Activated CD4-positive, alpha-beta memory T cell treated with anti-CD3 and anti-CD28 coated beads for 36 hours (primary cell): ENCODE measurements around the gene CDKL4. TPM values are rescaled to one million over a fixed set of nuclear protein-coding genes. Genes with fewer than 3 reads are reported as not detected.
"Not testable (repeated sequence)": the region's sequence is repeated elsewhere in the genome, so short reads cannot be mapped to it uniquely, and the experiment has no call there.

Experiments
- CTCF ChIA-PET: fragments of 350-600 bp; sonication (Branson Sonifier 250); formaldehyde crosslinking; loops from one replicate; lab custom pipeline; 2021; ENCODE audit warnings: antibody characterized with exemption, inconsistent platforms; lab: Charles Lee
- POLR2A ChIA-PET: fragments of 350-600 bp; sonication (Branson Sonifier 250); formaldehyde crosslinking; loops from one replicate; lab custom pipeline; 2021; ENCODE audit warnings: antibody characterized with exemption; lab: Charles Lee
- DNase-seq: peaks from one replicate; pipeline ENCODE4 v3.0.0-alpha.2; 2020
- H3K27ac Mint-ChIP-seq: one replicate; pipeline ENCODE4 v1.8.0; 2021; ENCODE audit warnings: mixed read lengths
- H3K27me3 Mint-ChIP-seq: one replicate; pipeline ENCODE4 v1.8.0; 2021; ENCODE audit warnings: mixed read lengths
- H3K36me3 Mint-ChIP-seq: one replicate; pipeline ENCODE4 v1.8.0; 2021; ENCODE audit warnings: mixed read lengths
- H3K4me1 Mint-ChIP-seq: one replicate; pipeline ENCODE4 v1.8.0; 2021; ENCODE audit warnings: low read depth, mixed read lengths
- H3K4me3 Mint-ChIP-seq: one replicate; pipeline ENCODE4 v1.8.0; 2021; ENCODE audit warnings: mild to moderate bottlenecking, mixed read lengths
- H3K9me3 Mint-ChIP-seq: one replicate; pipeline ENCODE4 v1.8.0; 2021; ENCODE audit warnings: mixed read lengths
- intact Hi-C: fragments of 100-400 bp; cut with micrococcal nuclease; formaldehyde crosslinking; loops from one replicate; pipeline ENCODE4 v1.15.1; 2023
- total RNA-seq, 2 experiments: library from RNA; stranded (reverse); gene quantifications; one replicate each; pipeline ENCODE4 v1.2.3, GENCODE V29; 2021

CDKL4 gene
- total RNA-seq, 2 experiments from 2014 or later = 0.14 to 0.22 TPM

DNA sequence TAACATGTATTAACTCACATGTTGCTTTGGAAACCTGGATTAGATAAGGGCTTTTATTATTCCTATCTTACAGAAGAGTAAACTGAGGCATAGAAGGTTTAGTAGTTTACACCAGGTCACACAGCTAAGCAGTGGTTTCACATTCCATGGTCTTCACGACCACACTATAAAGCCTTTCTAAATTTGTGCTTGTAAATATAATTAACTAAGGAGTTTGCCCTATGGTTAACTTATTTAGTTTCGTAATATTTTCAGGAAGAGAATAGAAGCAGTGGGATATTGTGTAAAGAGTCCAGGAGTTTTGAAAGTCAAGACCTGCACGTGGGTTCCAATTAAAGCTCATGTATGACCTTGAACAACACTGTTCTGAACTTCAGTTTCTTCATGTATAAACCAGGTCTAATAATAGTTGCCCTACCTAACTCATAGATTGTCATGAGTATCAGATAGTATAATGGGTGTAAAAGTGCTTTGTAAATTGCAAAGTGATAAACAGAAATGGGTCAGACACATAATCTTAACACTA lies 103.4 kb downstream of the CDKL4 start:
- Mint-ChIP-seq H3K27ac (peak overlapping the region; percentile 25), H3K4me1 (peaks cover 60% of the 10 kb centered on the region), H3K36me3 (no peaks in the 10 kb centered on the region), H3K27me3 (no peaks in the 10 kb centered on the region), H3K4me3 (no peak overlapping the region), H3K9me3 (no peaks in the 10 kb centered on the region)
- intact Hi-C loops = no loop called here
- no peak for DNase-seq
- POLR2A ChIA-PET = no interaction called here
- CTCF ChIA-PET = no interaction called here

DNA sequence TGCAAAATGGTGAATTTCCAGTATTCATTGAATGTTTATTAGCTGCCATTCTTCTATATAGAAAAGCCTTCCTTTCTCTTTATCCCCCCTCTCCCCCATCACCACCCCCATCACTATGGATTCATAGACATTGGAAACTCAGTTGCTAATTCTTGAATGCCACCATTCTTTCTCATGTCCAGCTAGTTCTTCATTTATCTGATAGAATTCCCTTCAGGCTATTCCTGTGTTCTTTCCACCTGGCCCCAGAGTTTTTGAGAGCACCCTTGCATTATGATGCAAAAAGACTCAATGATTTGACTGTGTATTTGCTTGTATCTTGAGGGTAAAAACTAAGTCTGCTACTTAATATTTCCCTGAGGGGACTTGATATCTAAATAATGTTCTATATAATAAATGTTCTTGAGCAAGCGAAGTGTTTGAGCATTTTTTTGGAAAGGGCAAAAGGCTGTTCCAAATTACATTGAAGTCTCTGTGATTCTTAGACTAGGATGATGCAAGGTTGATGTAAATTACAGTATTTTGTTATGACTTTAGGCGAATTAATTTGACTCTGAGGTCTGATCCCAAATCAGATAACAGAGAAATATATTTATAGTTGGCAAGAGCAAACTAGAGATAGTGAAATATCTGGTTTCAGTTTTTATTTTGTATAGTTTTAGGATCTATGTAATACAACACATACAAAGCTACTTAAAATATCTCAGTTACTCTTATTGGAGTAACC lies 104.1 kb downstream of the CDKL4 start:
- Mint-ChIP-seq H3K4me1 (peaks cover 61% of the 10 kb centered on the region), H3K27me3 (no peaks in the 10 kb centered on the region), H3K9me3 (no peaks in the 10 kb centered on the region), H3K4me3 (no peak overlapping the region), H3K36me3 (no peaks in the 10 kb centered on the region), H3K27ac (peak overlapping the region; percentile 53)
- intact Hi-C loops = no loop called here
- POLR2A ChIA-PET = no interaction called here
- no peak for DNase-seq
- CTCF ChIA-PET = no interaction called here

DNA sequence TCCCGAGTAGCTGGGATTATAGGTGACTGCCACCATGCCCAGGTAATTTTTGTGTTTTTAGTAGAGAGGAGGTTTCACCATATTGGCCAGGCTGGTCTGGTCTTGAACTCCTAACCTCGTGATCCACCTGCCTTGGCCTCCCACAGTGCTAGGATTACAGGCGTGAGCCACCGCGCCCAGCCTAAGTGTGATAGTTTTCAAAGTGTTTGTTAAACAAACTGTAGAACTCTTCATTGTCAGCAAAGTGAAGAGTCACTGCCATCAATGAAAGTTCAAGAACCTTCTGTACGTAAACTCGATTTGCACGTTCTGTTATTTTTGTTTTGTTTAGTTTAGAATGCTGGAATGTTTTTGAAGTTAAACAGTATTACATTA lies 104.9 kb downstream of the CDKL4 start:
- no peak overlapping the region for H3K4me3 Mint-ChIP-seq
- H3K9me3 Mint-ChIP-seq = no peaks in the 10 kb centered on the region
- no peak for DNase-seq
- POLR2A ChIA-PET = interaction anchor here (0.7 kb wide), 1 partner anchor 15 kb away, joined by 3 read pairs; no protein-coding TSS in a partner anchor
- intact Hi-C loops = no loop called here
- H3K27ac Mint-ChIP-seq = no peak overlapping the region
- no peaks in the 10 kb centered on the region for H3K36me3 Mint-ChIP-seq
- CTCF ChIA-PET = interaction anchor here (0.7 kb wide), 1 partner anchor 18 kb away, joined by 3 read pairs; the partner anchor contains the start of gene SOS1
- H3K27me3 Mint-ChIP-seq = no peaks in the 10 kb centered on the region
- peaks cover 64% of the 10 kb centered on the region for H3K4me1 Mint-ChIP-seq

DNA sequence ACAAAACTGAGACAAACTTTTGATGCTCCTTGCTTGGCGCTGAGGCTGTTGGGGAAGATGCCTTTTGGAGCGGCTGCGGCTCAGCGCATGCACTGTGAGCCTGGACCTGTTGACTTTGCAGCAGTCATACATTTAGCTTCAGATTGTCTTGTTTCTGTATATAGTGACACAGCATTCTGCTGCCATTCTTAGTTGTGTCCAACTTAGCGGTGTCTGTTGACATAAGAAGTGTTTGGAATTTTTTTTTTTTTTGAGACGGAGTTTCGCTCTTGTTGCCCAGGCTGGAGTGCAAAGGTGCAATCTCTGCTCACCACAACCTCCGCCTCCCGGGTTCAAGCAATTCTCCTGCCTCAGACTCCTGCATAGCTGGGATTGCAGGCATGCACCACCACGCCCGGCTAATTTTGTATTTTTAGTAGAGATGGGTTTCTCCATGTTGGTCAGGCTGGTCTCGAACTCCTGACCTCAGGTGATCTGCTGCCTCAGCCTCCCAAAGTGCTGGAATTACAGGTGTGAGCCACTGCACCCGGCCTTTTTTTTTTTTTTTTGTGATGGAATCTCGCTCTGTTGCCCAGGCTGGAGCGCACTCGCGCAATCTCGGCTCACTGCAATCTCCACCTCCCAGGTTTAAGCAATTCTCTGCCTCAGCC lies 105.5 kb downstream of the CDKL4 start:
- H3K4me3 Mint-ChIP-seq, H3K9me3 Mint-ChIP-seq, H3K36me3 Mint-ChIP-seq, H3K27ac Mint-ChIP-seq, H3K27me3 Mint-ChIP-seq, DNase-seq, intact Hi-C loops: not testable (repeated sequence)
- CTCF ChIA-PET = interaction anchor here (0.7 to 1.6 kb wide), 2 partner anchors 11 to 17 kb away, joined by 3 to 7 read pairs; partner anchors contain the start of gene SOS1
- H3K4me1 Mint-ChIP-seq = peaks cover 65% of the 10 kb centered on the region
- POLR2A ChIA-PET = interaction anchor here (0.7 kb wide), 1 partner anchor 14 kb away, joined by 3 read pairs; no protein-coding TSS in a partner anchor

DNA sequence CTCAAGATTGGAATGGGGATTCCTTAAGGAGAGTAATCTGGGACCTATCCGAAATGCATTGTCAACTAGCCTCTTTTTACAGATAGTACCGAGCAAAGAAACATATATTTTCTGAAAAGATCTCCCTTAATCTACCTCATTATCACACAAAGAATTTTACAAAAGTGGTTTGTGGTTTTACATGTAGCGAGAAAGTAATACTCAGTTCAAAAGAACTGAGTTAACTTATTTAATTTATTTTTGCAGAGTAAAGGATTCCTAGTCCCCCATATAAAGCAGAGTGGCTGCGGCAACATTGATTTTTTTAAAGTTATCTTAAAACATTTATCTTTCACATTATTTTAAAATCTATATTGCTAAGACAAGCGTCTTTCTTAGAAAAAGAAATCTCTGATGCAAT lies 107.0 kb downstream of the CDKL4 start:
- Mint-ChIP-seq H3K27ac (peak overlapping the region; percentile 25), H3K9me3 (no peaks in the 10 kb centered on the region), H3K27me3 (no peaks in the 10 kb centered on the region), H3K4me1 (peaks cover 57% of the 10 kb centered on the region), H3K36me3 (no peaks in the 10 kb centered on the region), H3K4me3 (peak overlapping the region; percentile 26)
- DNase-seq = no peak
- intact Hi-C loops = loop anchor here (1.0 kb wide), 1 partner anchor 7 kb away; no protein-coding TSS in a partner anchor
- POLR2A ChIA-PET = no interaction called here
- CTCF ChIA-PET = interaction anchor here (0.7 to 1.6 kb wide), 4 partner anchors 10 to 91 kb away, joined by 3 to 8 read pairs (median 5); no protein-coding TSS in a partner anchor

DNA sequence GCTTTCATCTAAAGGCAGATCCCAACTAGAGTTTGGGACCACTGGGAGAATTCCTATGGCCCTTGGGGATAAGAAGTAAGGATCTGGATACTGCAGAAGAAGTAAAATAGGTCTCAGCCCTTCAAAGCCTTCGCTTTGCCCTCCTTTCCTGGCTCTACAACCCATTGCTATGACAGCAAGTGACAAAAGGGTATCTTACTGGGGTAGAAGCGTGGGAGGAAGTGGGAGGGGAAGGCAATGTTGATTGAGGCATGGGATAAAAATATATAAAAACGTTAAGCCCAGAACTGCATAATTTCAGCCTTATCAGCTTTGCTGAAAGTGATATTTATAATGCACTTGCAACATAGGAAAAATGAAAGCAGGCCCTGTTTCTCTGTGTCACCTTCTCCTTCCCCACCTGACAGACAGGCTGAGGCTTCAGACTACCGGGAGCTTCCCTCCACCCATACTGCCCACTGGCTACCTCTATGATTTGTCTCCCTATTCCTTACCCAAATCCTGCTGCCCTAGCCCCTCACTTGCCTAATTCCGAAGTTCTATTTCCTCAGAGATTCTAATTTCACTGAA lies 108.0 kb downstream of the CDKL4 start:
- no peaks in the 10 kb centered on the region for H3K36me3 Mint-ChIP-seq
- CTCF ChIA-PET = interaction anchor here (1.0 to 1.6 kb wide), 2 partner anchors 92 to 188 kb away, joined by 3 to 8 read pairs; no protein-coding TSS in a partner anchor
- H3K4me1 Mint-ChIP-seq = peaks cover 53% of the 10 kb centered on the region
- H3K27me3 Mint-ChIP-seq = no peaks in the 10 kb centered on the region
- POLR2A ChIA-PET = interaction anchor here (0.9 kb wide), 1 partner anchor 80 kb away, joined by 3 read pairs; no protein-coding TSS in a partner anchor
- no peak for DNase-seq
- no peaks in the 10 kb centered on the region for H3K9me3 Mint-ChIP-seq
- H3K4me3 Mint-ChIP-seq = peak overlapping the region; percentile 14
- peak overlapping the region; percentile 30 for H3K27ac Mint-ChIP-seq
- intact Hi-C loops = no loop called here

DNA sequence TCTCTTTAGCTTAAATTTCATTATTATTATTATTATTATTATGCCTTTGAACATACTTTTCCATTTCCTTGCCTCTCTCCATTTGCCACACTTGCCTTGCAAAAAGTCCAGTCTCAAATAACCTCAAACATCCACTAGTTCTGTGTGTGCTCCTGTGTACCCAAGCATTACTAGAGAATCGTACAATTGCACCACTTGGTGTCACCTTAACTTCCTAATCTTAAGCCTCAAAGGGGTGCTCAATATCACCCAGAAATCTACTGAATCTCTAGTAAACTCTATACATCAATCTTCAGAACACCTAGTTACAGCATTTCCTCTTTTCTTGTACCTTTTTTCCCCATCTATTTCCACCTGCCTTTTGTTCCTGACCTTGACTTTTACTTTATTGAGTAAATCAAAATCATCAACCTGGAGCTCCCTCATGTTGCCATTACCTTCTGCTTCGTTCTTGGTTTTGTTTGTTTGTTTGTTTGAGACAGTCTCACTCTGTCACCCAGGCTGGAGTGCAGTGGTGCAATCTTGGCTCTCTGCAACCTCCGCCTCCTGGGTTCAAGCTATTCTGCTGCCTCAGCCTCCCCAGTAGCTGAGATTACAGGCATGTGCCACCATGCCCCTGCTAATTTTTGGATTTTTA lies 110.4 kb downstream of the CDKL4 start:
- no peak for DNase-seq
- Mint-ChIP-seq H3K36me3 (no peaks in the 10 kb centered on the region), H3K9me3 (no peaks in the 10 kb centered on the region), H3K27me3 (no peaks in the 10 kb centered on the region), H3K4me1 (peaks cover 50% of the 10 kb centered on the region), H3K4me3 (no peak overlapping the region), H3K27ac (no peak overlapping the region)
- ChIA-PET CTCF (interaction anchor here (1.2 kb wide), 1 partner anchor 94 kb away, joined by 3 read pairs; no protein-coding TSS in a partner anchor), POLR2A (interaction anchor here (1.4 kb wide), 1 partner anchor 9 kb away, joined by 4 read pairs; no protein-coding TSS in a partner anchor)
- intact Hi-C loops = no loop called here

DNA sequence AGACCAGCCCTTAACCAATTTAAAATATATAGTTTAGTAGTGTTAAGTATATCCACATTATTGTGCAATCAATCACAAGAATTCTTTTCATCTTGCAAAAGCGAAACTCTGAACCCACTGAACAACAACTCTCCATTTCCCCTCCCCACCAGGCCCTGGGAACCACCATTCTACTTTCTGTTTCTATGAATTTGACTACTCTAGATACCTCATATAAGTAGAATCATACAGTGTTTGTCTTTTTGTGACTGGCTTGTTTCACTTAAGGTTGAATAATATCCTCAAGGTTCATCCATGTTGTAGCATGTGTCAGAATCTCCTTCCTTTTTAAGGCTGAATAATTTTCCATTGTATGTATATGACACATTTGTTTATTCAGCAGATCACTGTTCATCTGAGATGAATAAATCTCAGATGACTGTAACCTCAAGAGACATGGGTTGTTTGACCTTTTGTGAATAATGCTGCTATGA lies 114.8 kb downstream of the CDKL4 start:
- Mint-ChIP-seq H3K4me1 (peaks cover 46% of the 10 kb centered on the region), H3K36me3 (no peaks in the 10 kb centered on the region), H3K27ac (peak overlapping the region; percentile 79), H3K4me3 (no peak overlapping the region), H3K9me3 (no peaks in the 10 kb centered on the region), H3K27me3 (no peaks in the 10 kb centered on the region)
- CTCF ChIA-PET = interaction anchor here (1.1 to 6.3 kb wide), 2 partner anchors 88 to 100 kb away, joined by 5 to 80 read pairs; no protein-coding TSS in a partner anchor
- peak; percentile 87 for DNase-seq
- POLR2A ChIA-PET = interaction anchor here (0.7 to 2.4 kb wide), 5 partner anchors 9 to 101 kb away, joined by 3 to 9 read pairs (median 6); no protein-coding TSS in a partner anchor
- intact Hi-C loops = loop anchor here (1.0 to 10.0 kb wide), 11 partner anchors 8 to 1762 kb away; partner anchors contain the start of genes GALM, HNRNPLL and THUMPD2

DNA sequence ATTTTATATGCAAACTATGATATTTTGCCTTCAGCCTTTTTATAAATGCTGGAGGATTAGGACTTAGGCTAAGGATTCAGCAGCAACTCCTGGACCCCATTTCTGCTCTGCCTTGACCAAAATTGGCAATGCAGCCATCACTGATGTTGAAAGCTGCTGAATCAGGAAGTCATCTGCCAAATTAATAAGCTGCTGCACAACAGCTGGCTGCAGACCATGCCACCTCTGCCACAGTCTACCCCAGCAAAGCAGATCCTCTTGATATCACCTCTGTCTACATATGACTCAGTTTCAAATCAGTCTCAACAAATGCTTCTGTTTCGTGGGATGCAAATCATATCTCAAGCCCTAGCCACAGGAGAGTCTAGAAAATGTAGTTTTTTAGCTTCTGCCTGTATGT lies 115.8 kb downstream of the CDKL4 start:
- H3K4me3 Mint-ChIP-seq = no peak overlapping the region
- peak overlapping the region; percentile 20 for H3K27ac Mint-ChIP-seq
- no peaks in the 10 kb centered on the region for H3K27me3 Mint-ChIP-seq
- ChIA-PET CTCF (interaction anchor here (1.0 to 6.3 kb wide), 4 partner anchors 9 to 101 kb away, joined by 3 to 80 read pairs (median 6); no protein-coding TSS in a partner anchor), POLR2A (interaction anchor here (0.9 to 2.4 kb wide), 7 partner anchors 8 to 100 kb away, joined by 3 to 9 read pairs (median 4); no protein-coding TSS in a partner anchor)
- H3K9me3 Mint-ChIP-seq = no peaks in the 10 kb centered on the region
- H3K4me1 Mint-ChIP-seq = peaks cover 46% of the 10 kb centered on the region
- intact Hi-C loops = loop anchor here (2.0 to 10.0 kb wide), 7 partner anchors 311 to 1761 kb away; partner anchors contain the start of genes GALM, HNRNPLL and THUMPD2
- peaks cover 3% of the 10 kb centered on the region for H3K36me3 Mint-ChIP-seq
- DNase-seq = peak; percentile 76
